ENCODE data around the gene DOCK8. TPM values are rescaled to one million over a fixed set of nuclear protein-coding genes. Genes with fewer than 3 reads are reported as not detected.

The DOCK8 gene
- total RNA-seq, 1 donor: under 0.01 TPM

DNA sequence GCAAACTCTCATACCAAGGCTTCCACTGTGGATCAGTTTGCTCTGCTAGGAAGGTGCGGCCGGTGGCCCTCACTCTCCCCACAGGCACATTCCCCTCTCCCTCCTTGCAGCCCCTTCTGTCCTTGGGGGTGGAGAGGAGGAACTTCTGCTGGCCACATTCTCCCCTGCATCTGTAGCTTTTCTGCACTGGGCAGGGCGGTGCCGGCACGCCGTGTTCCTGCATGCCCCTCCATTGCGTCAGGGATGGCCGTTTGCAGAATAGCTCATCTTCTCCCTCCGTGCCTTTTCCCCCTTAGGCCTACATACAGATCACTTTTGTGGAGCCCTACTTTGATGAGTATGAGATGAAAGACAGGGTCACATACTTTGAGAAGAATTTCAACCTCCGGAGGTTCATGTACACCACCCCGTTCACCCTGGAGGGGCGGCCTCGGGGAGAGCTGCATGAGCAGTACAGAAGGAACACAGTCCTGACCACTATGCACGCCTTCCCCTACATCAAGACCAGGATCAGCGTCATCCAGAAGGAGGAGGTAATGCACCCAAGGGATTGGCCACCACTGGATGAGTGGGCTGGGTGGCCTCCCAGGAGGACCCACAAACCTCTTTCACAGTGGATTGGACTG lies 231.5 kb downstream of the DOCK8 start:
- H3K4me3 ChIP-seq (ENCODE audit: insufficient read depth, low read length): no peak overlapping the region
- H3K27ac ChIP-seq (ENCODE audit: low read depth, low read length): no peak overlapping the region
- H2AFZ ChIP-seq (ENCODE audit: low read length): no peak overlapping the region
- no peak for DNase-seq (ENCODE audit: insufficient read length, low spot score, missing footprints)
- H3K4me2 ChIP-seq (ENCODE audit: insufficient read depth, low read length): no peak overlapping the region
- H3K9me3 ChIP-seq (ENCODE audit: low read depth, low read length): no peaks in the 10 kb centered on the region
- H3K4me1 ChIP-seq (ENCODE audit: insufficient read depth, low read length): no peaks in the 10 kb centered on the region
- H3K36me3 ChIP-seq (ENCODE audit: insufficient read depth, low read length): no peaks in the 10 kb centered on the region
- no peaks in the 10 kb centered on the region for H3K79me2 ChIP-seq (ENCODE audit: insufficient read depth, low read length)
- H3K27me3 ChIP-seq (ENCODE audit: insufficient read depth, low read length): no peaks in the 10 kb centered on the region
- H4K20me1 ChIP-seq (ENCODE audit: insufficient read depth, low read length): no peaks in the 10 kb centered on the region
- TF ChIP-seq, protein P1, sequence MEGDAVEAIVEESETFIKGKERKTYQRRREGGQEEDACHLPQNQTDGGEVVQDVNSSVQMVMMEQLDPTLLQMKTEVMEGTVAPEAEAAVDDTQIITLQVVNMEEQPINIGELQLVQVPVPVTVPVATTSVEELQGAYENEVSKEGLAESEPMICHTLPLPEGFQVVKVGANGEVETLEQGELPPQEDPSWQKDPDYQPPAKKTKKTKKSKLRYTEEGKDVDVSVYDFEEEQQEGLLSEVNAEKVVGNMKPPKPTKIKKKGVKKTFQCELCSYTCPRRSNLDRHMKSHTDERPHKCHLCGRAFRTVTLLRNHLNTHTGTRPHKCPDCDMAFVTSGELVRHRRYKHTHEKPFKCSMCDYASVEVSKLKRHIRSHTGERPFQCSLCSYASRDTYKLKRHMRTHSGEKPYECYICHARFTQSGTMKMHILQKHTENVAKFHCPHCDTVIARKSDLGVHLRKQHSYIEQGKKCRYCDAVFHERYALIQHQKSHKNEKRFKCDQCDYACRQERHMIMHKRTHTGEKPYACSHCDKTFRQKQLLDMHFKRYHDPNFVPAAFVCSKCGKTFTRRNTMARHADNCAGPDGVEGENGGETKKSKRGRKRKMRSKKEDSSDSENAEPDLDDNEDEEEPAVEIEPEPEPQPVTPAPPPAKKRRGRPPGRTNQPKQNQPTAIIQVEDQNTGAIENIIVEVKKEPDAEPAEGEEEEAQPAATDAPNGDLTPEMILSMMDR (IDR thresholded peaks at IDR 0.05; ENCODE audit: extremely low read depth, low read depth, low read length): no peak

DNA sequence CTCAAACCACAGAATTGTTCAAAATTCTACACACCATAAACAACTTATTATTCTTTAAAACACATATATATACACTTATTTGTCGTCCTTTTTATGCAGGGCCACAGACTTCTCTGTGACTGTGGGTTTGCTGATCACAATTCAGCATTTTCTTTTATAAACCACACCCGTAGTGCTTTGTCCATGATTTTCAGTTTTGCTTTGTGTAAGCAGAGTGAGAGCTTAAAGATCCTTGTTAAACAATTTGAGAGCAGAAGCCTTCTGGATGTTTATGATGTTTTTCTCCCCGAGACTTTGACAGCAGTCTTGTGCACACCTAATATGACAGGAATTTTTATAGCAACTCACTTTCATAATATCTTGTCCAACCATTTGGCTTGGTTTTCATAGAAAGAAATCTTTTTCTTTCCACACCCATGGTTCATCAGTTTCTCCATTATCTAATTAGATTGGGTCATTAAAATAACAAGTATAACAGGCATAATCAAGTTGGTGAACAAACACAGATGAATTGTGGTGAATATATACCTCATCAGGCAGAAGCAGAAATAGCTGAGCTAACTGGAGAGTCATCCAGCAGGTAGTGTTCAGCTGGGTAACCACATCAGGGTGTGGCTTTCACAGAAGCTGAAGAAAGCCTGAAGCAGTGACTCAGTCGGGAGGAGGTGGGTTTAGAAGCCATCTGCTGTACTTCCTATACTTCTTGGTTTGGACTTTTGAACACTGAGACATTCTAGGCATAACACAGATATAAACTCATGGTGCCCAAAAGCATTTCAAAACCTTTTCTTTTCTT lies 232.8 kb downstream of the DOCK8 start:
- Histone ChIP-seq H3K4me2 (ENCODE audit: insufficient read depth, low read length) (no peak overlapping the region), H3K27me3 (ENCODE audit: insufficient read depth, low read length) (no peaks in the 10 kb centered on the region), H3K27ac (ENCODE audit: low read depth, low read length) (no peak overlapping the region), H2AFZ (ENCODE audit: low read length) (no peak overlapping the region), H3K9me3 (ENCODE audit: low read depth, low read length) (no peaks in the 10 kb centered on the region), H3K79me2 (ENCODE audit: insufficient read depth, low read length) (no peaks in the 10 kb centered on the region), H3K4me1 (ENCODE audit: insufficient read depth, low read length) (no peaks in the 10 kb centered on the region), H4K20me1 (ENCODE audit: insufficient read depth, low read length) (no peaks in the 10 kb centered on the region), H3K4me3 (ENCODE audit: insufficient read depth, low read length) (no peak overlapping the region), H3K36me3 (ENCODE audit: insufficient read depth, low read length) (no peaks in the 10 kb centered on the region)
- no peak for DNase-seq (ENCODE audit: insufficient read length, low spot score, missing footprints)
- TF ChIP-seq, protein P1 (IDR thresholded peaks at IDR 0.05; ENCODE audit: extremely low read depth, low read depth, low read length): no peak

DNA sequence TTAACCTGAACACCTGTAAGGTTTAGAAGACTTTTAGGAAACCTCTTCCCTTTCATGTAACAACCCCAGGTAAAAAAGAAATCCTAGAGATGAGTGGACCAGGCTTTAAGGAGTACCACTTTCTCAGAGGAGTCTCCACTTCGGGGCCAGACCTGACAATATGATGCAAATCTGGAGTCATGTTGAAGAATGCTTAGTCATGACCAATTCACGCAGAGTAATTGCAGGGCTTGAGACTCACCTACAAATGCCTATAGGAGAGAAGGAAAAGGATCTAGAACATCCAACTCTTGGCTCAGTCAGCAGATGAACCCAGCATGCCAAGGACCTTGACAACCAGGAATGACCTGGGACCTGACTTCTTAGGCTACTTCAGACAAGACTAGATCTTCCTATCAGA lies 235.4 kb downstream of the DOCK8 start:
- TF ChIP-seq, protein P1 (IDR thresholded peaks at IDR 0.05; ENCODE audit: extremely low read depth, low read depth, low read length): no peak
- Histone ChIP-seq H3K4me2 (ENCODE audit: insufficient read depth, low read length) (no peak overlapping the region), H3K36me3 (ENCODE audit: insufficient read depth, low read length) (no peaks in the 10 kb centered on the region), H3K9me3 (ENCODE audit: low read depth, low read length) (no peaks in the 10 kb centered on the region), H3K4me3 (ENCODE audit: insufficient read depth, low read length) (no peak overlapping the region), H3K27me3 (ENCODE audit: insufficient read depth, low read length) (no peaks in the 10 kb centered on the region), H4K20me1 (ENCODE audit: insufficient read depth, low read length) (no peaks in the 10 kb centered on the region), H2AFZ (ENCODE audit: low read length) (no peak overlapping the region), H3K27ac (ENCODE audit: low read depth, low read length) (no peak overlapping the region), H3K4me1 (ENCODE audit: insufficient read depth, low read length) (no peaks in the 10 kb centered on the region), H3K79me2 (ENCODE audit: insufficient read depth, low read length) (no peaks in the 10 kb centered on the region)
- DNase-seq (ENCODE audit: insufficient read length, low spot score, missing footprints): no peak

DNA sequence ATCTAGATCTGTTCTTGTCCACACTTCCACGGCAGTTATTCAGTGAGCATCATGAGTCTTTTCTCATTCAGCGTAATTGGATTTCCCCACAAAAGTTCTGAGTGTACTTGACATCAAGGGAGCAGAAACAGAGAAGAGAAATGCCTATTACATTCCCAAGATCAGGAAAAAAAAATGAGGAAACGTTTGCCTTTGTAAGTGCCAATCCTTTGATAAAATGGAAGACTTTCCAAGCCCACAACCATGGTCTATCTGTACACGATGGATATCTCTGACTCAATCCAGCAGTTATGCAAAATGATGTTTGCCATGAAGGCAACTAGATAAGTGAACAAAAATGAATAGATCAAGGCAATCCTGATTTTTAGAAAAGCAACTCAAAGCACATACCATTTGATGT lies 235.9 kb downstream of the DOCK8 start:
- Histone ChIP-seq H3K4me3 (ENCODE audit: insufficient read depth, low read length) (no peak overlapping the region), H3K4me2 (ENCODE audit: insufficient read depth, low read length) (no peak overlapping the region), H3K27me3 (ENCODE audit: insufficient read depth, low read length) (no peaks in the 10 kb centered on the region), H3K79me2 (ENCODE audit: insufficient read depth, low read length) (no peaks in the 10 kb centered on the region), H2AFZ (ENCODE audit: low read length) (no peak overlapping the region), H3K9me3 (ENCODE audit: low read depth, low read length) (no peaks in the 10 kb centered on the region), H3K27ac (ENCODE audit: low read depth, low read length) (no peak overlapping the region), H3K36me3 (ENCODE audit: insufficient read depth, low read length) (no peaks in the 10 kb centered on the region), H3K4me1 (ENCODE audit: insufficient read depth, low read length) (no peaks in the 10 kb centered on the region), H4K20me1 (ENCODE audit: insufficient read depth, low read length) (no peaks in the 10 kb centered on the region)
- DNase-seq (ENCODE audit: insufficient read length, low spot score, missing footprints): no peak
- TF ChIP-seq, protein P1 (IDR thresholded peaks at IDR 0.05; ENCODE audit: extremely low read depth, low read depth, low read length): no peak
